GM23338 (cell line): Measurements from ENCODE around the gene FRMD3. TPM values are rescaled to one million over a fixed set of nuclear protein-coding genes. Genes with fewer than 3 reads are reported as not detected.
A peak's percentile ranks its signal among the peaks of the same experiment; 100 is the strongest.

Source experiments
- ATAC-seq: fragments of 200-7000 bp; cut with Tn5 transposase; 3 replicates; pipeline ENCODE4 v1.9.1; 2020
- DNase-seq: peaks from one replicate; pipeline ENCODE4 v3.0.0-alpha.2; 2015; ENCODE audit warnings: low spot score
- H2AFZ ChIP-seq: fragments of 200-600 bp; sonication (generic); 2 replicates; pipeline ENCODE4 v1.8.0; 2016; ENCODE audit warnings: antibody characterized with exemption, mild to moderate bottlenecking, moderate library complexity
- H3F3A ChIP-seq: fragments of 200-600 bp; sonication (generic); replicated peaks from 2 replicates; pipeline ENCODE4 v1.8.0; 2017; ENCODE audit warnings: antibody characterized with exemption, mixed run types, low read depth
- H3K27ac ChIP-seq: fragments of 200-600 bp; sonication (generic); 2 replicates; pipeline ENCODE4 v1.6.1; 2016; ENCODE audit warnings: low read depth
- H3K27me3 ChIP-seq: fragments of 200-600 bp; sonication (generic); 2 replicates; pipeline ENCODE4 v1.8.0; 2016; ENCODE audit warnings: mild to moderate bottlenecking, mixed run types, moderate library complexity; ENCODE audit not compliant: insufficient read depth
- H3K36me3 ChIP-seq: fragments of 200-600 bp; sonication (generic); 2 replicates; pipeline ENCODE4 v1.8.0; 2016; ENCODE audit warnings: mild to moderate bottlenecking; ENCODE audit not compliant: insufficient read depth
- H3K4me1 ChIP-seq: fragments of 200-600 bp; sonication (generic); 2 replicates; pipeline ENCODE4 v1.8.0; 2016; ENCODE audit warnings: mild to moderate bottlenecking, moderate library complexity; ENCODE audit not compliant: insufficient read depth
- H3K4me2 ChIP-seq: fragments of 200-600 bp; sonication (generic); 2 replicates; pipeline ENCODE4 v1.7.1; 2017; ENCODE audit warnings: mixed run types
- H3K4me3 ChIP-seq: fragments of 200-600 bp; sonication (generic); 2 replicates; pipeline ENCODE4 v1.6.1; 2016; ENCODE audit warnings: mixed run types
- H3K79me2 ChIP-seq: fragments of 200-600 bp; sonication (generic); replicated peaks from 2 replicates; pipeline ENCODE4 v1.8.0; 2017; ENCODE audit warnings: mild to moderate bottlenecking; ENCODE audit not compliant: insufficient read depth
- H3K9me2 ChIP-seq: fragments of 200-600 bp; sonication (generic); 2 replicates; pipeline ENCODE4 v1.8.0; 2017; ENCODE audit not compliant: insufficient read depth
- H4K20me1 ChIP-seq: fragments of 200-600 bp; sonication (generic); replicated peaks from 2 replicates; pipeline ENCODE4 v1.8.0; 2017; ENCODE audit warnings: mild to moderate bottlenecking; ENCODE audit not compliant: insufficient read depth
- H3K27ac Mint-ChIP-seq: 2 replicates; pipeline ENCODE4 v1.8.0; 2020; ENCODE audit warnings: inconsistent platforms, mild to moderate bottlenecking, moderate library complexity, mixed read lengths
- H3K27me3 Mint-ChIP-seq: 3 replicates; pipeline ENCODE4 v1.8.0; 2022; ENCODE audit warnings: low read depth, mild to moderate bottlenecking, moderate library complexity, mixed read lengths, inconsistent platforms; ENCODE audit not compliant: insufficient read depth, poor library complexity
- H3K36me3 Mint-ChIP-seq: 3 replicates; pipeline ENCODE4 v1.8.0; 2021; ENCODE audit warnings: low read depth, mild to moderate bottlenecking, inconsistent platforms, moderate library complexity, mixed read lengths
- H3K4me1 Mint-ChIP-seq: 3 replicates; pipeline ENCODE4 v1.8.0; 2020; ENCODE audit warnings: mild to moderate bottlenecking, inconsistent platforms, mixed read lengths
- H3K4me3 Mint-ChIP-seq: 3 replicates; pipeline ENCODE4 v1.8.0; 2021; ENCODE audit warnings: moderate library complexity, mild to moderate bottlenecking, inconsistent platforms, mixed read lengths
- H3K9me3 Mint-ChIP-seq: 3 replicates; pipeline ENCODE4 v1.8.0; 2020; ENCODE audit warnings: moderate library complexity, mild to moderate bottlenecking, inconsistent platforms, mixed read lengths
- CREB1 ChIP-seq: fragments of 250-450 bp; sonication (Bioruptor Pico); IDR thresholded peaks from 2 replicates; pipeline ENCODE4 v1.5.0; 2020; ENCODE audit warnings: low read depth, mild to moderate bottlenecking, moderate library complexity
- JUNB ChIP-seq: IDR thresholded peaks from one replicate; pipeline ENCODE4 v1.6.1; 2016; ENCODE audit warnings: antibody characterized with exemption; ENCODE audit not compliant: unreplicated experiment
- NANOG ChIP-seq: IDR thresholded peaks from 2 replicates; pipeline ENCODE4 v1.6.1; 2016; ENCODE audit warnings: antibody characterized with exemption, borderline replicate concordance
- POLR2AphosphoS5 ChIP-seq: IDR thresholded peaks from 2 replicates; pipeline ENCODE4 v1.6.1; 2016; ENCODE audit warnings: antibody characterized with exemption, low read depth
- STAT1 ChIP-seq: IDR thresholded peaks from one replicate; pipeline ENCODE4 v1.6.1; 2016; ENCODE audit warnings: antibody characterized with exemption; ENCODE audit not compliant: unreplicated experiment
- ZNF114 ChIP-seq: fragments of 250-450 bp; sonication (Bioruptor Pico); IDR thresholded peaks from 2 replicates; pipeline ENCODE4 v1.5.0; 2020; ENCODE audit warnings: mild to moderate bottlenecking, moderate library complexity
- ZNF331 ChIP-seq: fragments of 250-450 bp; sonication (Bioruptor Pico); IDR thresholded peaks from 2 replicates; pipeline ENCODE4 v1.5.0; 2020; ENCODE audit warnings: low read depth, mild to moderate bottlenecking, moderate library complexity
- polyA plus RNA-seq: library from polyadenylated mRNA; unstranded; fragments of >200 nt; fragmentation: Nextera tagmentation; extraction: Ambion mirVana; gene quantifications from 2 replicates; pipeline ENCODE4 v1.2.1, GENCODE V29; 2016
- total RNA-seq: library from RNA; depleted of rRNA; stranded (reverse); fragments of >200 nt; shearing (Covaris generic); gene quantifications from 2 replicates; pipeline ENCODE4 v1.2.3, GENCODE V29; 2014
- TF ChIP-seq, protein P1 (sequence below): IDR thresholded peaks from one replicate; pipeline ENCODE4 v1.6.1; 2018; ENCODE audit warnings: antibody characterized with exemption; ENCODE audit not compliant: unreplicated experiment
- TF ChIP-seq, protein P2 (sequence below), 2 experiments: fragments of 200-600 bp in 1 of 2; sonication (generic) in 1 of 2; conservative IDR thresholded peaks; 2 replicates each; pipeline versions ENCODE4 v1.5.1 to v1.6.1; 2016 to 2017; ENCODE audit warnings: antibody characterized with exemption in 2 of 2, low read depth in 2 of 2, mild to moderate bottlenecking in 2 of 2, moderate library complexity in 1 of 2

The FRMD3 gene
- total and polyA plus RNA-seq, 2 experiments from 2014 or later: 0.47 to 1.2 TPM

DNA sequence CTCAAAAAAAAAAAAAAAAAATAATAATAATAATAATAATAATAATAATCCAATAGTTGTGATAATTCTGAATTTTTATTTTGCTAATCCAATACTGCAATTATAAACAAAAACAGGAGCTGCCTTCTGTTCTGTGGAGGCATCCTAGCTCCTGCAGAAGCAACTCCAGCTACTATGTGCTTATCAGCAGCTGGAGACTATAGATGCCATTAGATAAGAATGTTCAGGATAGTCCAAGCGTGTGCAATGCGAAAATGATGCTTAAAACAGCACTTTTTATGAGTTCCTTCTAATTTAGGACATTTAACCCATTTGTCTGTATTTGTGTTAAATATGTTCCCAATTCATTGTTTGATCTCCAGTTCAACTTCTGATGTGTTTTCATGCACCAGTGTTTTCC lies 254.7 kb downstream of the FRMD3 start:
- Histone ChIP-seq H3K36me3 (peaks cover 3% of the 10 kb centered on the region; the same call in 1 of the 2 replicates), H3K27ac (no peak overlapping the region), H3K4me2 (no peak overlapping the region), H3K9me2 (no peaks in the 10 kb centered on the region), H2AFZ (no peak overlapping the region), H3K4me1 (peaks cover 11% of the 10 kb centered on the region), H3K4me3 (no peak overlapping the region), H3F3A (no peaks in the 10 kb centered on the region), H3K27me3 (no peaks in the 10 kb centered on the region), H3K79me2 (no peaks in the 10 kb centered on the region), H4K20me1 (no peaks in the 10 kb centered on the region)
- Mint-ChIP-seq H3K4me1 (peaks cover 2% of the 10 kb centered on the region; the same call in 1 of the 3 replicates), H3K9me3 (peaks cover 5% of the 10 kb centered on the region; the same call in 2 of the 3 replicates), H3K36me3 (no peaks in the 10 kb centered on the region; the same call in 2 of the 3 replicates), H3K27me3 (no peaks in the 10 kb centered on the region), H3K27ac (no peak overlapping the region), H3K4me3 (no peak overlapping the region)
- ATAC-seq: no peak
- DNase-seq: no peak
- TF ChIP-seq NANOG: no peak
- TF ChIP-seq JUNB: no peak

DNA sequence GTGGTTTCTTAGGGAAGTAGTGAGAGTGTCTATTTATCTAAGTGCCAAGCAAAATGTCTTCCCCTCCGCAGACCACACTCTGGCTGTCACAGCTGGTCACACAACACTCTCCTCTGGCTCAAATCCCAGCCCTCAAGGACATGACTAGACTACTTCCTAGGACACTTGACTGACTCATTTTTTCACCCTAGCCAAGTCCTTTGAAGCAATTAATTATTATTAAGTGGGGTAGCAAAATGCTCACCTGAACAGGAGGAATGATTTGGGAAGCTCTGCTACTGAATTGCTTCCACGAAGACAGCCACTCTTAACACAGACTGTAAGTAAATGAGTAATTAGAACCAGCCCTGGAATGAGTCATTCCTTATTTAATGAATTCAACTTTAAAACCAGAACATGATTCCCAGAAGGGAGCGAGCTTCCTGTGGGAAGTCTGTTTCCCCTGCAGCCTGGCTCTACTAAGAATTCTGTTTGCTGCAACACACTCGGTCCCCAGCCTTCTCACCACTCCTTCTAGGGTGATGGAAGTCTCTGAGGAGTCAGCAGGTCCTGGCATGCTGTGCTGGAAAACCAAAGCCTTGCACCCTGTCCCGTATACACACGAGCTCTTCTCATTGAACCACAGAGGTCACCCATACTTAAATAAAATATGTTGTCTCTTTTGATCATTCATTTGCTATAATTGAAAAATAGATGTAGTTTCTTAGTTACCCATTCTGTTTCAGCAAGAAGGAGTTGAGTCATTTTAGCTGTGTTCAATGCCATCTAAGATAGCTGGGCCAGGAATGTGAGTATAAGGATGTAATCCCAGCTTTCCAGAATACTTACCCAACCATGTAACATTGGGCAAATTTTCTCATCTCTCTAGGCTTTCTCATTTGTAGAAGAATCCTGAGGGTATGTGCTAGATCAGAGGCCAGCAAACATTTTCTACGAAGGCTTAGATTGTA lies 256.6 kb downstream of the FRMD3 start:
- Histone ChIP-seq H3F3A (no peaks in the 10 kb centered on the region), H3K4me2 (no peak overlapping the region), H3K4me3 (no peak overlapping the region), H3K9me2 (no peaks in the 10 kb centered on the region), H3K36me3 (peaks cover 3% of the 10 kb centered on the region; the same call in 1 of the 2 replicates), H4K20me1 (no peaks in the 10 kb centered on the region), H3K27ac (no peak overlapping the region), H2AFZ (no peak overlapping the region), H3K4me1 (peaks cover 11% of the 10 kb centered on the region), H3K79me2 (no peaks in the 10 kb centered on the region), H3K27me3 (no peaks in the 10 kb centered on the region)
- Mint-ChIP-seq H3K4me1 (peaks cover 2% of the 10 kb centered on the region; the same call in 1 of the 3 replicates), H3K27ac (peak overlapping the region; percentile 28; the same call in 1 of the 2 replicates), H3K27me3 (no peaks in the 10 kb centered on the region), H3K9me3 (peaks cover 7% of the 10 kb centered on the region; the same call in 2 of the 3 replicates), H3K4me3 (no peak overlapping the region), H3K36me3 (no peaks in the 10 kb centered on the region)
- ATAC-seq (no peak), DNase-seq (no peak)
- TF ChIP-seq, protein P1, sequence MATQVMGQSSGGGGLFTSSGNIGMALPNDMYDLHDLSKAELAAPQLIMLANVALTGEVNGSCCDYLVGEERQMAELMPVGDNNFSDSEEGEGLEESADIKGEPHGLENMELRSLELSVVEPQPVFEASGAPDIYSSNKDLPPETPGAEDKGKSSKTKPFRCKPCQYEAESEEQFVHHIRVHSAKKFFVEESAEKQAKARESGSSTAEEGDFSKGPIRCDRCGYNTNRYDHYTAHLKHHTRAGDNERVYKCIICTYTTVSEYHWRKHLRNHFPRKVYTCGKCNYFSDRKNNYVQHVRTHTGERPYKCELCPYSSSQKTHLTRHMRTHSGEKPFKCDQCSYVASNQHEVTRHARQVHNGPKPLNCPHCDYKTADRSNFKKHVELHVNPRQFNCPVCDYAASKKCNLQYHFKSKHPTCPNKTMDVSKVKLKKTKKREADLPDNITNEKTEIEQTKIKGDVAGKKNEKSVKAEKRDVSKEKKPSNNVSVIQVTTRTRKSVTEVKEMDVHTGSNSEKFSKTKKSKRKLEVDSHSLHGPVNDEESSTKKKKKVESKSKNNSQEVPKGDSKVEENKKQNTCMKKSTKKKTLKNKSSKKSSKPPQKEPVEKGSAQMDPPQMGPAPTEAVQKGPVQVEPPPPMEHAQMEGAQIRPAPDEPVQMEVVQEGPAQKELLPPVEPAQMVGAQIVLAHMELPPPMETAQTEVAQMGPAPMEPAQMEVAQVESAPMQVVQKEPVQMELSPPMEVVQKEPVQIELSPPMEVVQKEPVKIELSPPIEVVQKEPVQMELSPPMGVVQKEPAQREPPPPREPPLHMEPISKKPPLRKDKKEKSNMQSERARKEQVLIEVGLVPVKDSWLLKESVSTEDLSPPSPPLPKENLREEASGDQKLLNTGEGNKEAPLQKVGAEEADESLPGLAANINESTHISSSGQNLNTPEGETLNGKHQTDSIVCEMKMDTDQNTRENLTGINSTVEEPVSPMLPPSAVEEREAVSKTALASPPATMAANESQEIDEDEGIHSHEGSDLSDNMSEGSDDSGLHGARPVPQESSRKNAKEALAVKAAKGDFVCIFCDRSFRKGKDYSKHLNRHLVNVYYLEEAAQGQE: no peak
- TF ChIP-seq ZNF331 (CRISPR knock-in tag) (no peak), JUNB (no peak), ZNF114 (CRISPR knock-in tag) (no peak), NANOG (no peak), CREB1 (CRISPR knock-in tag) (no peak), POLR2AphosphoS5 (no peak), STAT1 (no peak)
- TF ChIP-seq, protein P2, sequence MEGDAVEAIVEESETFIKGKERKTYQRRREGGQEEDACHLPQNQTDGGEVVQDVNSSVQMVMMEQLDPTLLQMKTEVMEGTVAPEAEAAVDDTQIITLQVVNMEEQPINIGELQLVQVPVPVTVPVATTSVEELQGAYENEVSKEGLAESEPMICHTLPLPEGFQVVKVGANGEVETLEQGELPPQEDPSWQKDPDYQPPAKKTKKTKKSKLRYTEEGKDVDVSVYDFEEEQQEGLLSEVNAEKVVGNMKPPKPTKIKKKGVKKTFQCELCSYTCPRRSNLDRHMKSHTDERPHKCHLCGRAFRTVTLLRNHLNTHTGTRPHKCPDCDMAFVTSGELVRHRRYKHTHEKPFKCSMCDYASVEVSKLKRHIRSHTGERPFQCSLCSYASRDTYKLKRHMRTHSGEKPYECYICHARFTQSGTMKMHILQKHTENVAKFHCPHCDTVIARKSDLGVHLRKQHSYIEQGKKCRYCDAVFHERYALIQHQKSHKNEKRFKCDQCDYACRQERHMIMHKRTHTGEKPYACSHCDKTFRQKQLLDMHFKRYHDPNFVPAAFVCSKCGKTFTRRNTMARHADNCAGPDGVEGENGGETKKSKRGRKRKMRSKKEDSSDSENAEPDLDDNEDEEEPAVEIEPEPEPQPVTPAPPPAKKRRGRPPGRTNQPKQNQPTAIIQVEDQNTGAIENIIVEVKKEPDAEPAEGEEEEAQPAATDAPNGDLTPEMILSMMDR (conservative IDR thresholded peaks at IDR 0.05; ENCODE audit: low read depth in 2 of 2): no peak
